Measurements from ENCODE around the gene IGSF3.
"Not testable (repeated sequence)": the region's sequence is repeated elsewhere in the genome, so short reads cannot be mapped to it uniquely, and the experiment has no call there.

DNA sequence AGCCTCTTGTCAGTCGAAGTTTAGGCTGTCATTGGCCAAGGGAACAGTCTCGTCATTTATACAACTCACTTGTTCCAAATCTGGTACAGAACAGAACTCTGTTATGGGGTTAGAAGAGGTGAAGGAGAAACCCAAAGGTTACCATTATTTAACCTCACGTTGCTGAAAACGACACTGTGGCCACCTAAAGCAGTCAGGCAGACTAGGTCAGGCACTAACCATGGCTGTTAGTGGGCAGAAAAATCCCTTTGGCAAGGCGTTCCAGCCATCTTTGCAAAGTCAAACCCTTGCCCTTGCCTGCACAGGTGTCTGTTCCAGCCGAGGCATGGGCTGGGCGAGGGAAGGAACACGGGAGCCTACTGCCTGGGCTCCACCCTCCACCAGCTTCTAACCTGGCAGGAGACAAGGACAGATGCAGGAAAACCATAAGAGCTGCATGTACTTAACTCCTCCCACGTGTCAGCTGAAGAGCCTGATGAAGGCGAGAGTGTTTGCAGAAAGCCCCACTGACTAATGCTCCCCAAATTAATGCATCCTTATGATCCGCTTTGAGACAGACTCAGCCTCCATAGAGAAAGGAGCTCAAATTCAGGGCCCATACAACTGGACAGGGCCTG lies 69.0 kb downstream of the IGSF3 start:
- TF ChIP-seq, protein P1, sequence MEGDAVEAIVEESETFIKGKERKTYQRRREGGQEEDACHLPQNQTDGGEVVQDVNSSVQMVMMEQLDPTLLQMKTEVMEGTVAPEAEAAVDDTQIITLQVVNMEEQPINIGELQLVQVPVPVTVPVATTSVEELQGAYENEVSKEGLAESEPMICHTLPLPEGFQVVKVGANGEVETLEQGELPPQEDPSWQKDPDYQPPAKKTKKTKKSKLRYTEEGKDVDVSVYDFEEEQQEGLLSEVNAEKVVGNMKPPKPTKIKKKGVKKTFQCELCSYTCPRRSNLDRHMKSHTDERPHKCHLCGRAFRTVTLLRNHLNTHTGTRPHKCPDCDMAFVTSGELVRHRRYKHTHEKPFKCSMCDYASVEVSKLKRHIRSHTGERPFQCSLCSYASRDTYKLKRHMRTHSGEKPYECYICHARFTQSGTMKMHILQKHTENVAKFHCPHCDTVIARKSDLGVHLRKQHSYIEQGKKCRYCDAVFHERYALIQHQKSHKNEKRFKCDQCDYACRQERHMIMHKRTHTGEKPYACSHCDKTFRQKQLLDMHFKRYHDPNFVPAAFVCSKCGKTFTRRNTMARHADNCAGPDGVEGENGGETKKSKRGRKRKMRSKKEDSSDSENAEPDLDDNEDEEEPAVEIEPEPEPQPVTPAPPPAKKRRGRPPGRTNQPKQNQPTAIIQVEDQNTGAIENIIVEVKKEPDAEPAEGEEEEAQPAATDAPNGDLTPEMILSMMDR (IDR thresholded peaks at IDR 0.05), result not testable (repeated sequence)
- not testable (repeated sequence) for TF ChIP-seq POLR2AphosphoS5 (IDR thresholded peaks at IDR 0.05)
